Endothelial cell of umbilical vein (primary cell): ENCODE results near the gene CD109. TPM values are rescaled to one million over a fixed set of nuclear protein-coding genes. Genes with fewer than 3 reads are reported as not detected.

Source experiments
- BruUV-seq: library from RNA; stranded (reverse); fragments of 400-500 nt; replicated peaks from 2 replicates; lab custom pipeline; 2021; lab: Mats Ljungman, UMichigan
- CTCF ChIA-PET: fragments of 300-600, 350-600 bp; sonication (Branson Sonifier 250); formaldehyde crosslinking; loops from one replicate; lab custom pipeline; 2021; ENCODE audit warnings: antibody characterized with exemption, inconsistent platforms; lab: Charles Lee
- POLR2A ChIA-PET: fragments of 300-600, 350-600 bp; sonication (Branson Sonifier 250); formaldehyde crosslinking; loops from one replicate; lab custom pipeline; 2021; ENCODE audit warnings: antibody characterized with exemption, inconsistent platforms; lab: Charles Lee
- DNase-seq: peaks from one replicate; pipeline ENCODE4 v3.0.0-alpha.2; 2011; ENCODE audit warnings: low read depth, low spot score
- FAIRE-seq: peaks from 2 replicates; lab custom pipeline; 2011; peaks lifted over from hg19 to GRCh38; lab: Jason Lieb, UNC
- H2AFZ ChIP-seq: 2 replicates; pipeline ENCODE4 v1.6.0; 2012; ENCODE audit warnings: low read depth, low read length, control low read depth, inconsistent platforms
- H3K27ac ChIP-seq: 2 replicates; pipeline ENCODE4 v1.5.1; 2011; ENCODE audit warnings: low read depth, mild to moderate bottlenecking, control low read depth, low read length, moderate library complexity; ENCODE audit not compliant: insufficient read depth
- H3K27me3 ChIP-seq, 2 experiments: 2 replicates each; pipeline versions ENCODE4 v1.6.0 to v1.6.1; 2011; ENCODE audit warnings: low read length in 2 of 2, mixed read lengths in 1 of 2; ENCODE audit not compliant: control insufficient read depth in 2 of 2, insufficient read depth in 2 of 2
- H3K36me3 ChIP-seq, 2 experiments: 2 replicates in 1 of 2; 3 replicates in 1 of 2; pipeline ENCODE4 v1.5.1; 2011; ENCODE audit warnings: low read length in 2 of 2, mild to moderate bottlenecking in 1 of 2, moderate library complexity in 1 of 2; ENCODE audit not compliant: control insufficient read depth in 2 of 2, insufficient read depth in 2 of 2; ENCODE audit errors: extremely low read depth in 1 of 2
- H3K4me1 ChIP-seq: 3 replicates; pipeline ENCODE4 v1.5.1; 2011; ENCODE audit warnings: mild to moderate bottlenecking, low read length; ENCODE audit not compliant: control insufficient read depth, insufficient read depth; ENCODE audit errors: extremely low read depth
- H3K4me2 ChIP-seq: 2 replicates; pipeline ENCODE4 v1.6.1; 2011; ENCODE audit warnings: low read length, control low read depth, mixed read lengths; ENCODE audit not compliant: insufficient read depth
- H3K4me3 ChIP-seq, 3 experiments: fragments of 200-600 bp in 1 of 3; sonication (generic), shearing (Covaris generic) in 1 of 3; replicated peaks in 1 of 3; 2 replicates each; pipeline ENCODE4 v1.5.1; 2011 to 2016; ENCODE audit warnings: control low read depth in 3 of 3, low read length in 3 of 3, mild to moderate bottlenecking in 2 of 3, inconsistent platforms in 1 of 3, low read depth in 1 of 3, moderate library complexity in 1 of 3; ENCODE audit not compliant: insufficient read depth in 1 of 3
- H3K79me2 ChIP-seq: 2 replicates; pipeline ENCODE4 v1.6.0; 2012; ENCODE audit warnings: low read length, inconsistent platforms; ENCODE audit not compliant: control insufficient read depth, insufficient read depth
- H3K9ac ChIP-seq: replicated peaks from 2 replicates; pipeline ENCODE3; 2011; ENCODE audit warnings: low read length, control low read depth; ENCODE audit not compliant: insufficient read depth; ENCODE audit errors: extremely low read depth
- H3K9me1 ChIP-seq: replicated peaks from 3 replicates; pipeline ENCODE4 v1.6.0; 2011; ENCODE audit warnings: mild to moderate bottlenecking, low read length; ENCODE audit not compliant: control insufficient read depth, insufficient read depth; ENCODE audit errors: extremely low read depth
- H3K9me3 ChIP-seq: replicated peaks from 2 replicates; pipeline ENCODE4 v1.5.1; 2012; ENCODE audit warnings: low read length, inconsistent platforms; ENCODE audit not compliant: control insufficient read depth, insufficient read depth
- H4K20me1 ChIP-seq: replicated peaks from 2 replicates; pipeline ENCODE3; 2011; ENCODE audit warnings: mild to moderate bottlenecking, low read length; ENCODE audit not compliant: control insufficient read depth, insufficient read depth; ENCODE audit errors: extremely low read depth
- CTCF ChIP-seq, 2 donors: IDR thresholded peaks; 1 replicate in 1 of 2; 2 replicates in 1 of 2; pipeline ENCODE4 v1.5.1; 2011; ENCODE audit warnings: low read length in 2 of 2, mild to moderate bottlenecking in 2 of 2, moderate library complexity in 2 of 2, control low read depth in 1 of 2, inconsistent platforms in 1 of 2, low read depth in 1 of 2; ENCODE audit not compliant: insufficient read depth in 1 of 2; ENCODE audit errors: extremely low read depth in 1 of 2
- EZH2 ChIP-seq: IDR thresholded peaks from 2 replicates; pipeline ENCODE4 v1.6.1; 2012; ENCODE audit warnings: borderline replicate concordance, low read depth, mild to moderate bottlenecking, moderate library complexity, low read length, inconsistent platforms; ENCODE audit not compliant: severe bottlenecking
- FOS ChIP-seq: IDR thresholded peaks from 2 replicates; pipeline ENCODE4 v1.6.1; 2011; ENCODE audit warnings: mild to moderate bottlenecking, low read length, moderate library complexity, borderline replicate concordance; ENCODE audit not compliant: insufficient read depth
- GATA2 ChIP-seq: IDR thresholded peaks from 2 replicates; pipeline ENCODE4 v1.7.0; 2011; ENCODE audit warnings: low read depth, mild to moderate bottlenecking, moderate library complexity, mixed read lengths, low read length; ENCODE audit not compliant: insufficient read length, insufficient read depth
- JUN ChIP-seq: IDR thresholded peaks from 2 replicates; pipeline ENCODE4 v1.6.1; 2011; ENCODE audit warnings: borderline replicate concordance, low read depth; ENCODE audit not compliant: insufficient read length, insufficient read depth
- MAX ChIP-seq: IDR thresholded peaks from 2 replicates; pipeline ENCODE4 v1.6.1; 2011; ENCODE audit not compliant: insufficient read depth, insufficient read length
- MYC ChIP-seq: IDR thresholded peaks from one replicate; pipeline ENCODE4 v1.6.1; 2011; ENCODE audit warnings: mild to moderate bottlenecking, low read depth, low read length
- POLR2A ChIP-seq: IDR thresholded peaks from 2 replicates; pipeline ENCODE4 v1.6.1; 2012; ENCODE audit warnings: low read depth, mild to moderate bottlenecking, control low read depth, low read length
- POLR2AphosphoS5 ChIP-seq: IDR thresholded peaks from 2 replicates; pipeline ENCODE4 v1.6.1; 2012; ENCODE audit warnings: low read depth, mild to moderate bottlenecking, control low read depth, low read length, moderate library complexity; ENCODE audit not compliant: insufficient read depth
- dilution Hi-C: fragments of 300-500 bp; cut with MboI; formaldehyde crosslinking; loops from one replicate; pipeline ENCODE4 v1.15.0; 2019; ENCODE audit warnings: low sequenced_read_pairs; ENCODE audit not compliant: extremely low pct_ligation_motif_present
- intact Hi-C: fragments of 100-400 bp; cut with micrococcal nuclease; formaldehyde crosslinking; loops from one replicate; pipeline ENCODE4 v1.10.0; 2022
- polyA plus RNA-seq, 4 experiments: library from polyadenylated mRNA; depleted of rRNA in 3 of 4; stranded (reverse) in 3 of 4; unstranded in 1 of 4; fragments of >200 nt; gene quantifications; 2 replicates each; pipeline versions ENCODE4 v1.2.1 to v1.2.3, GENCODE V29; 2011 to 2012; ENCODE audit warnings: missing spikeins in 1 of 4
- total RNA-seq: library from RNA; stranded (reverse); gene quantifications from 2 replicates; pipeline ENCODE4 v1.2.3, GENCODE V29; 2021

The CD109 gene
- total and polyA plus RNA-seq, 2 donors (not counting 3 experiments of a cell fraction or from before 2014, with no cell fraction given): 33.9 to 107 TPM

- intact Hi-C loops: no loop called here
- no peak overlapping the region for H3K4me3 ChIP-seq
- peak; percentile 89 for DNase-seq
- H3K27ac ChIP-seq: no peak overlapping the region
- no TSS peak for BruUV-seq
- H3K36me3 ChIP-seq: peaks cover 2 to 3% of the 10 kb centered on the region in 2 experiments
- CTCF ChIA-PET: interaction anchor here (1.0 to 1.2 kb wide), 2 partner anchors 18 to 29 kb away, joined by 3 read pairs; no protein-coding TSS in a partner anchor
- no peaks in the 10 kb centered on the region for H3K79me2 ChIP-seq
- POLR2A ChIA-PET: no interaction called here
- no peak for FAIRE-seq
- TF ChIP-seq EZH2 (no peak), FOS (peak; percentile 4)
- H3K9me3 ChIP-seq: no peaks in the 10 kb centered on the region
- dilution Hi-C loops: no loop called here
- no peak overlapping the region for H3K9ac ChIP-seq
- no peak overlapping the region for H3K4me2 ChIP-seq
- H3K27me3 ChIP-seq: no peaks in the 10 kb centered on the region
- H3K9me1 ChIP-seq: no peaks in the 10 kb centered on the region
- H4K20me1 ChIP-seq: no peaks in the 10 kb centered on the region
- no peak overlapping the region for H2AFZ ChIP-seq
- peaks cover 9% of the 10 kb centered on the region for H3K4me1 ChIP-seq
These were observed 78.3 kb downstream of the CD109 start for GRCh38 chr6:73774311-73774774.

- no TSS peak for BruUV-seq
- FAIRE-seq (no peak), DNase-seq (no peak)
- Histone ChIP-seq H3K36me3 (peaks cover 1 to 11% of the 10 kb centered on the region in 2 experiments), H3K79me2 (no peaks in the 10 kb centered on the region), H3K9me1 (no peaks in the 10 kb centered on the region), H3K27ac (no peak overlapping the region), H3K9me3 (no peaks in the 10 kb centered on the region), H3K4me3 (no peak overlapping the region), H3K4me2 (no peak overlapping the region), H3K27me3 (no peaks in the 10 kb centered on the region), H3K4me1 (no peaks in the 10 kb centered on the region), H2AFZ (no peak overlapping the region), H3K9ac (no peak overlapping the region), H4K20me1 (no peaks in the 10 kb centered on the region)
- POLR2A ChIA-PET: no interaction called here
- intact Hi-C loops (no loop called here), dilution Hi-C loops (no loop called here)
- TF ChIP-seq CTCF (IDR thresholded peaks at IDR 0.05; ENCODE audit: extremely low read depth in 1 of 2, insufficient read depth in 1 of 2, low read depth in 1 of 2, low read length in 2 of 2): no peak
- TF ChIP-seq POLR2A: no peak
- no peak for TF ChIP-seq MAX
- TF ChIP-seq EZH2: no peak
- no peak for TF ChIP-seq GATA2
- no peak for TF ChIP-seq POLR2AphosphoS5
- TF ChIP-seq FOS: no peak
- TF ChIP-seq JUN: no peak
- TF ChIP-seq MYC: no peak
- CTCF ChIA-PET: no interaction called here
These were observed 83.9 kb downstream of the CD109 start for GRCh38 chr6:73779943-73780342.
